ENCODE measurements around the gene CEMP1. TPM values are rescaled to one million over a fixed set of nuclear protein-coding genes. Genes with fewer than 3 reads are reported as not detected.

CEMP1 gene
- total RNA-seq, 2 experiments from 2014 or later: not detected

DNA sequence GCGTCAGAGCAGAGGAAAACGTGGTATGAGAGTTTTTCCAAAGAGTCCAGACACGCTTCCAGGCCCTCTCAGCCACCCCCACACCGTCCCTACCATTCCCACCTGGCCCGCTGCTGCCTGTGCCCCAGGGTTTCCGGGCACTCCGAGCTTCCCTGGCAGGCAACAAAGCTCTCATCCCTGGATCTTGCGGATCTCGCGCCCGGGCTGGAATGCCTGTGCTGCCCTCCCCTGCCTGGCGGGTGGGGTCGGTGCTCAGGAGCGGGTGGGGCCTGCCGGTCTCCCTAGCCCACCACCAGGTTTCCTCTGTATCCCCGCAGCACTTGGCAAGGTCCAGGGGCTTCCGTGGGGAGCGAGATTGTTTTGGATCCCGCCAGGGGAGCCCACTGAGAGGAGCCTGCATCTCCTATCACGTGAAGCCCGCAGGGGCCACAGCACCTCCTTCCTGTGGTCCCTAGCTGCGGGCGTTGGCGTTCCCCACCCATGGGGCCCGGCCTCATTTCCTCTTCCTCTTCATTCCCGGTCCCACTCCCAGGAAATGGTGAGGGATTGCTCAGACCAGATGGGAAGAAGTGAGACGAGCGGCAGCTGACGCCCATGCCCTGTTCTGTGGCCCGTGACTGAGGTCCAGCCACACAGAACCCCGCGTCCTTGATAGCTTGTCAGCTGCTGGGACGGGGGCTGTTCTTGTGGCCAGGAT is 45.2 kb downstream of the CEMP1 start:
- H3K9me3 Mint-ChIP-seq (ENCODE audit: insufficient read depth): no peaks in the 10 kb centered on the region
- peaks cover 4% of the 10 kb centered on the region for H3K36me3 Mint-ChIP-seq (ENCODE audit: low read depth)
- no peak for ATAC-seq
- H3K27ac Mint-ChIP-seq: no peak overlapping the region
- DNase-seq: no peak
- ChIA-PET POLR2A (interaction anchor here (1.1 kb wide), 1 partner anchor 28 kb away, joined by 4 read pairs; the partner anchor contains the start of gene ATP6V0C), CTCF (interaction anchor here (1.0 to 4.4 kb wide), 7 partner anchors 15 to 331 kb away, joined by 3 to 27 read pairs (median 3); partner anchors contain the start of genes ABCA3, TEDC2 and TRAF7)
- peaks cover 27% of the 10 kb centered on the region for H3K4me1 Mint-ChIP-seq (ENCODE audit: low read depth)
- no peak overlapping the region for H3K4me3 Mint-ChIP-seq
- no peaks in the 10 kb centered on the region for H3K27me3 Mint-ChIP-seq (ENCODE audit: low read depth)

DNA sequence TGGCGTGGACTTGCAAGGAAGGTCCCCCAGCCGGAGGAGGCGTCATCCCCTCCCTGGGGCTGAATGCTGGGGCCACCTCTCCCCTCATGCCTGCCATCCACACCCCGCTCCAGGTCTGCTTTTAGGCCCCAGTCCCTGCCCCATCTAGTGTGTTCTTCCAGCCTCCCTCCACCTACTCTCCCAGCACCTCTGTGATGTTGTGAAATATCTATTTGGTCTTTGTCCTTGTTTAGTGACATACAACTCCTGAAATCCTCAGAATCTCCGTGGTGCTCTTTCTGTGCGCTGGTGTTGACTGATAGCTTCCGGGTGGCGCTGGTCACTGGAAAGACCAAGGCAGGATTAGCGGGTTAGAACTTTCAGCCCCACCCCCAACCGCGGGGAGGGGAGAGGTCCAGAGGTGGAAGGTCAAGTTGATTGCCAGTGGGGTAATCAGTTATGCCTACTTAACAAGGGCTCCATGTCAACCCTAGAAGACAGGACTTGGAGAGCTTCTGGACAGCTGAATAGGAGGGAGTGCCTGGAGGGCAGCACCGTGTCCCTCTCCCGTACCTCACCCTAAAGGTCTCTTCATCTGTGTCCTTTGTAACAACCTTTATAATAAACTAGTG is 46.2 kb downstream of the CEMP1 start:
- ATAC-seq: no peak
- Mint-ChIP-seq H3K4me1 (ENCODE audit: low read depth) (peaks cover 27% of the 10 kb centered on the region), H3K9me3 (ENCODE audit: insufficient read depth) (no peaks in the 10 kb centered on the region), H3K27me3 (ENCODE audit: low read depth) (no peaks in the 10 kb centered on the region), H3K4me3 (no peak overlapping the region), H3K27ac (peak overlapping the region; percentile 9), H3K36me3 (ENCODE audit: low read depth) (peaks cover 4% of the 10 kb centered on the region)
- POLR2A ChIA-PET: no interaction called here
- no peak for DNase-seq
- CTCF ChIA-PET: no interaction called here

DNA sequence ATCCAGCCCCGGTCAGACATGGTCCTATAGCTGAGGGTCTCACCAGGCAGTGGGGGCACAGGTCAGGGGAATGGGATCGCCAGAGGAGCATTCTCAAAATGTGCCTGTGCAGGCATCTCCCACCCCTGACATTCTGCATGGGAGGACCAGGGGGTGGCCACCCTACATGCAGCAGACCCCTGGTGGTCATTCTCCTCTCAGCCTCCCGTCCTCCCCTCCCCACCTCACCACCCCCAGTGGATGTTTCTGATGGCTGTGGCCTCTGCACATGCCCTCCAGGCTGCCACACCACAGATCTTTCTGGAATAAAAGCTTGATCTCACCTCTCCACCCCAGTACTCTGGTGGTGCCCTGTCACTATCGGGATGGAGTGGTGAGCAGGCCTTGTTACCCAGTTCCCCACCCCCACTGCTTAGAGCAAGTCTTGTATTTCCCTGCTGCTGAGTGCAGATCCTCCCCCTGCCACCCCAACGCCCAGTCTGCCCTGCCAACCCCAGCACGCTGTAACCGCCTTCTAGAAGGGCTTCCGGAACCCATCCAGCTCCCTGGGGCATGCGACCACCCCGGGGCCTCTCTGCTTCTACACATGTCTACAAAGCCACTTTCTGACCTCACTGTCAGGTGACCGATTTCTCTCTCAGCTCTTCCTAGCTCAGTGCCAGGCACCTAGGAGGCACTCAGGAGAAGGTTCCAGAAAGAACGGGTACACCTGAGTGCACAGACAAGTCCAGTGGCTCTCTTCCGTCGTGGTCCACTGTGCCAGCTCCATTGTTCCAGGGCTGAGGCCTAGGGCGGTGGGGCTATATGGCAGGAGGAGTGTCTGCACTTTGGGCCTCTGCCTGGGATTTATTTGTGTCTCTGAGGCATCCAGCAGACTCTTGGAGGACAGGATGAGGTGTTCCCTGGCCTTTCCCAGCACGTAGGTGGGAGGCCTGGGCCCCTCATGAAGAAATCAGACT is 47.0 kb downstream of the CEMP1 start:
- no peaks in the 10 kb centered on the region for H3K9me3 Mint-ChIP-seq (ENCODE audit: insufficient read depth)
- ATAC-seq: no peak

DNA sequence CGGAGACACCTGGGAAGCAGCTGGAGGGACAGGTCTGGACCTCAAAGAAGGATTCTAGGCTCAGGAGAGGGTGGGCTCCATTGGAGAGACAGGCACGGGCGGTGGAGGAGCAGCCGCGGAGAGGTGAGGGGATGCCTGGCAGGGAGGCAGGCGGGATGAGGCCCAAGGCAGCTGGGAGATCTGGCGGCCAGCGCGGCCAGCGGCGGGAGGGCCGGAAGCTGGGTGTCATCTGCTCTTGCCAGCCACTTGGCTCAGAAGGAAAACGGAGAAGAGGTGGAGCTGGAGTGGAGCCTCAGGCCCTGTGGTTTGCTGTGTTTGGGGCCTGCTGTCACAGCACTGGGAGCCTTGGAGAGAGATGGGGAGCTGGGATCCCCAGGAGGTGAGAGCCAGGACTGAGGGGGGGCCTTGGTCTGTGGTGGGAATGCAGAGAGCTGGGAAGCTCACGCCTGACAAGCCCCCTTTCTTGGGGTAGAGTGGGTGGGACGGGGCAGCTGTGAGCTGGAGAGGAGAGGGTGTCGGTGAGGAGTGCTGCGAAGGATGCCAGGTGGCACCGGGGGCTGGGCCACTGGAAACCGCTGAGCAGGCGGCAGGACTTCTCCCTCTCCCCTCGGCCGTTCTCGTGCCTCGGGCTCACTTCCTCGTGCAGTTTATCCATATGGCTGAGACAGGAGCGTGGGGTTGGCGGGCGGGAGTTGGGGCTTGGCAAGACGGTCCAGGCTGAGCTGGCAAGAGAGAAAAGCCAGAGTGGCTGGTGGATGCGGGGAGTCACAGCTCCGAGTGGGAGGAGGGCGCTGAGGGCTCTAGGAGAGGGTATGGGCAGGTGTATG is 48.3 kb downstream of the CEMP1 start:
- H3K9me3 Mint-ChIP-seq (ENCODE audit: insufficient read depth): no peaks in the 10 kb centered on the region
- no peak for ATAC-seq
- no peaks in the 10 kb centered on the region for H3K27me3 Mint-ChIP-seq (ENCODE audit: low read depth)
- no peak for DNase-seq
- peaks cover 4% of the 10 kb centered on the region for H3K36me3 Mint-ChIP-seq (ENCODE audit: low read depth)
- no peak overlapping the region for H3K4me3 Mint-ChIP-seq
- no peak overlapping the region for H3K27ac Mint-ChIP-seq
- CTCF ChIA-PET: interaction anchor here (1.3 to 1.4 kb wide), 2 partner anchors 14 to 143 kb away, joined by 3 read pairs; partner anchors contain the start of gene ABCA3
- peaks cover 24% of the 10 kb centered on the region for H3K4me1 Mint-ChIP-seq (ENCODE audit: low read depth)
- POLR2A ChIA-PET: interaction anchor here (0.6 kb wide), 1 partner anchor 101 kb away, joined by 4 read pairs; no protein-coding TSS in a partner anchor

More for the DNA sequence above, 47.0 kb downstream of the CEMP1 start:
- Mint-ChIP-seq H3K36me3 (ENCODE audit: low read depth) (peaks cover 4% of the 10 kb centered on the region), H3K27ac (no peak overlapping the region), H3K4me3 (no peak overlapping the region), H3K27me3 (ENCODE audit: low read depth) (no peaks in the 10 kb centered on the region), H3K4me1 (ENCODE audit: low read depth) (peaks cover 27% of the 10 kb centered on the region)
- CTCF ChIA-PET: interaction anchor here (1.4 kb wide), 1 partner anchor 13 kb away, joined by 3 read pairs; no protein-coding TSS in a partner anchor
- DNase-seq: no peak
- POLR2A ChIA-PET: interaction anchor here (0.7 kb wide), 1 partner anchor 316 kb away, joined by 4 read pairs; no protein-coding TSS in a partner anchor

DNA sequence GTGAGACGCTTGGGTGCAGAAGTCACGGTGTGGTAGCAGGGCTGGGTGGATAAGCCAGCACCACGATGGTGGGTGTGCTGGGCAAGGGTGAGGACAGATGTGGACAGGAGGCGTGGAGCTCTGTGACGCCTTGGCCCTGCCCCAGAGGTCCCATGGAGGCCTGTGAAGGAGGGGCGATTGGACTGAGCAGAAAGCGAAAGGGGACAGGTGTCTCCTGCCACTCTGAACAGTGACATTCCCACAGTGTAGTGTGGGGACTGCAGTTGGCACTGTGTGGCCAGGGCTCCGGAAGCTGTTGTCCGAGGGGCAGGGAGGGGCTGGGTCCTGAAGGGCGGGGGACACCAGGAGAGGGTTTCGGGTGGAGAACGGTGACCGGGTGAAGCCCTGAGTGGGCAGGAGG is 49.0 kb downstream of the CEMP1 start:
- no peak overlapping the region for H3K27ac Mint-ChIP-seq
- H3K4me3 Mint-ChIP-seq: no peak overlapping the region
- CTCF ChIA-PET: interaction anchor here (1.3 kb wide), 1 partner anchor 142 kb away, joined by 3 read pairs; the partner anchor contains the start of gene ABCA3
- POLR2A ChIA-PET: interaction anchor here (0.6 kb wide), 1 partner anchor 100 kb away, joined by 4 read pairs; no protein-coding TSS in a partner anchor
- peaks cover 21% of the 10 kb centered on the region for H3K4me1 Mint-ChIP-seq (ENCODE audit: low read depth)
- ATAC-seq (no peak), DNase-seq (no peak)
- no peaks in the 10 kb centered on the region for H3K9me3 Mint-ChIP-seq (ENCODE audit: insufficient read depth)
- H3K36me3 Mint-ChIP-seq (ENCODE audit: low read depth): peaks cover 4% of the 10 kb centered on the region
- no peaks in the 10 kb centered on the region for H3K27me3 Mint-ChIP-seq (ENCODE audit: low read depth)

DNA sequence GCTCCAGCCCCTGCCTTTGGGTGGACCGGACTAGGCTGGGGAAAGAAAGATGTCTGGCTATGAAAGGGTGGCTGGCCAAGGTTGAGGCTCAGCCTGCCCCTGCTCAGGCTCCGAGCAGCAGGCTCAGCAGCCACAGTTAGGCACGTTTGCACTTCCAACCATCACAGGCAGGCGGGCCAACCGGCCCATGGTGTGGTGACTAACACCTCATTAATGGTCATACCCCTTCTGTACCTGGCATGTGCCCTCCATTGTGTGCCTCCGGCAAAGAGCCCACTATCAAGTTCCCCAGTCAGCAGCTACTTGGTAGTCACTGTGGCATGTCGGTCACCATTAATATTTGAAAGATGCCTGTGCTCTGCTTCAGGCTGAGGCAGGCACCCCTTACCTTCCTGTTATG is 49.5 kb downstream of the CEMP1 start:
- CTCF ChIA-PET: interaction anchor here (1.3 kb wide), 1 partner anchor 141 kb away, joined by 3 read pairs; the partner anchor contains the start of gene ABCA3
- Mint-ChIP-seq H3K9me3 (ENCODE audit: insufficient read depth) (no peaks in the 10 kb centered on the region), H3K4me3 (no peak overlapping the region), H3K4me1 (ENCODE audit: low read depth) (peaks cover 19% of the 10 kb centered on the region), H3K36me3 (ENCODE audit: low read depth) (no peaks in the 10 kb centered on the region), H3K27ac (no peak overlapping the region), H3K27me3 (ENCODE audit: low read depth) (no peaks in the 10 kb centered on the region)
- no peak for ATAC-seq
- POLR2A ChIA-PET: no interaction called here
- DNase-seq: no peak

DNA sequence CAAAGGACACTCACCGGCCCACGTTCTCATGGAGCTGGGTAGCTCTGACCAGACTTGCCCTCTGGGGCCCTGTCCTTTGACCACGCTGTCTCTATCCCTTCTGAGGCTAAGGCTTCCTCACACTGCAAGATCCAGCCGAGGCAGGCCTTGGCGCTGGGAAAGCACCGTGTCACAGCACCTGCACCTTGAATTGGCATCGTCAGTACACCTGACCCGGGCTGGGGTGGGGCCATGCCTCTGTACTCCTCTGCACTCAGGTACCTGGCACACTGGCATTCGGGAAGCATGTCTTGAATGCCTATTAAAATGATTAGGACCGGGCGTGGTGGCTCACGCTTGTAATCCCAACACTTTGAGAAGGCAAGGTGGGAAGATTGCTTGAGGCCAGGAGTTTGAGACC is 50.3 kb downstream of the CEMP1 start:
- H3K9me3 Mint-ChIP-seq (ENCODE audit: insufficient read depth): no peaks in the 10 kb centered on the region
- DNase-seq (no peak), ATAC-seq (no peak)
- H3K4me3 Mint-ChIP-seq: no peak overlapping the region
- peaks cover 19% of the 10 kb centered on the region for H3K4me1 Mint-ChIP-seq (ENCODE audit: low read depth)
- no peak overlapping the region for H3K27ac Mint-ChIP-seq
- POLR2A ChIA-PET: no interaction called here
- no peaks in the 10 kb centered on the region for H3K36me3 Mint-ChIP-seq (ENCODE audit: low read depth)
- no peaks in the 10 kb centered on the region for H3K27me3 Mint-ChIP-seq (ENCODE audit: low read depth)
- CTCF ChIA-PET: no interaction called here

Small RNA genes lying within 50 kb of the gene (microRNA-seq; reads per million reads assigned to microRNA genes)
- not detected for gene MIR3178

Other genes with a start within 250 kb of the CEMP1 start
- gene ABCA3, start 190.7 kb downstream of the CEMP1 start, total RNA-seq: 1 to 10 TPM; 6.3 to 6.8 TPM
- gene CCNF, start 102.0 kb downstream of the CEMP1 start, total RNA-seq: 100 to 1,000 TPM; 105 to 110 TPM
- 10 to 100 TPM; 21.6 to 32.9 TPM for gene TEDC2, start 71.3 kb downstream of the CEMP1 start, total RNA-seq
- under 1 TPM in 1 of 2 experiments, not detected in 1; 0.10 TPM for gene NTN3, start 60.1 kb downstream of the CEMP1 start, total RNA-seq
- 10 to 100 TPM; 21.1 to 22.4 TPM for gene TBC1D24, start 56.3 kb downstream of the CEMP1 start, total RNA-seq
- gene ATP6V0C, start 17.5 kb downstream of the CEMP1 start, total RNA-seq: 100 to 1,000 TPM; 105 to 110 TPM
- gene AMDHD2, start 11.0 kb downstream of the CEMP1 start, total RNA-seq: 10 to 100 TPM; 54.0 to 58.5 TPM
- gene PDPK1, start 6.6 kb upstream of the CEMP1 start, total RNA-seq: 10 to 100 TPM; 41.2 to 49.6 TPM
- gene KCTD5, start 151.1 kb upstream of the CEMP1 start, total RNA-seq: 10 to 100 TPM; 33.2 to 35.9 TPM
- 1 to 10 TPM in 1 of 2 experiments, under 1 TPM in 1; 0.70 to 1.0 TPM for gene PRSS27, start 188.8 kb upstream of the CEMP1 start, total RNA-seq
- 100 to 1,000 TPM; 501 to 511 TPM for gene SRRM2, start 221.2 kb upstream of the CEMP1 start, total RNA-seq
- 100 to 1,000 TPM; 163 to 182 TPM for gene ELOB, start 245.9 kb upstream of the CEMP1 start, total RNA-seq

All from activated CD8-positive, alpha-beta T cell treated with anti-CD3 and anti-CD28 coated beads, Interleukin-2, amount 10 ng/mL, durations not matched to agents 7 days and 5 days (primary cell).